ENCODE results near the gene PKP1. TPM values are rescaled to one million over a fixed set of nuclear protein-coding genes. Genes with fewer than 3 reads are reported as not detected.

The PKP1 gene
- total and polyA plus RNA-seq, 10 of the 15 experiments (the other 5 are each of a cell fraction or from before 2014, with no cell fraction given): 0.03 TPM; not detected in 9

DNA sequence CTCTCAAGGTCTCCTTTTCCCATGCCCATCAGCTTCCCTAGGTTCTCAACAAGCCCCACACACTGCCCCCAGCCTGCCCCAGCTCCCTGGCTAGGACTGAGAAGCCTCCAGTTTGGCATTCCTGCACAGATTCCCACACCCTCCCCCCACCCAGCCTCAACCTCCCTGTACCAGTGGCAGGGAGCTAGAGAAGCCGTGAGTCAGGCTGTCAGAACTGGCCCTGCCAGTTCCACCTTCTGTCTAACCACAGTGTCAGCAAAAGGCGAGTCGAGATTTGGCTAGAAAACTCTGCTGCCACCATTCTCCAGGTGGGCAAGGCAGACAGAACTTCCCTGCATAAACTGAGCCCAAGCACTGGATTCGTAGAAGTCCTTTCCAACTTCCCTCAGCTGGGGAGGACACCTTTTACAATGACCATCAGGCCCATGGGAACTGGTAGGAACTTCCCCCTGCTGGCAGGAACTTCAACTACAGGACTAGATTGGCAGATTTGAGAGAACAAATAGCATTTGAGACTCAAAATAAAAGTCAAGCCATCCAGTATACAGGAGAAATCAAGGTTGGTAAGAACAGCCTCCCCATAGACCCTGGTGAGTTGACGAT, 63.1 kb downstream of the PKP1 start (continued):
- TF ChIP-seq, protein P1, sequence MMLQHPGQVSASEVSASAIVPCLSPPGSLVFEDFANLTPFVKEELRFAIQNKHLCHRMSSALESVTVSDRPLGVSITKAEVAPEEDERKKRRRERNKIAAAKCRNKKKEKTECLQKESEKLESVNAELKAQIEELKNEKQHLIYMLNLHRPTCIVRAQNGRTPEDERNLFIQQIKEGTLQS (IDR thresholded peaks at IDR 0.05; ENCODE audit: borderline replicate concordance, extremely low read depth, low read depth, low read length): no peak
- TF ChIP-seq, protein P2, sequence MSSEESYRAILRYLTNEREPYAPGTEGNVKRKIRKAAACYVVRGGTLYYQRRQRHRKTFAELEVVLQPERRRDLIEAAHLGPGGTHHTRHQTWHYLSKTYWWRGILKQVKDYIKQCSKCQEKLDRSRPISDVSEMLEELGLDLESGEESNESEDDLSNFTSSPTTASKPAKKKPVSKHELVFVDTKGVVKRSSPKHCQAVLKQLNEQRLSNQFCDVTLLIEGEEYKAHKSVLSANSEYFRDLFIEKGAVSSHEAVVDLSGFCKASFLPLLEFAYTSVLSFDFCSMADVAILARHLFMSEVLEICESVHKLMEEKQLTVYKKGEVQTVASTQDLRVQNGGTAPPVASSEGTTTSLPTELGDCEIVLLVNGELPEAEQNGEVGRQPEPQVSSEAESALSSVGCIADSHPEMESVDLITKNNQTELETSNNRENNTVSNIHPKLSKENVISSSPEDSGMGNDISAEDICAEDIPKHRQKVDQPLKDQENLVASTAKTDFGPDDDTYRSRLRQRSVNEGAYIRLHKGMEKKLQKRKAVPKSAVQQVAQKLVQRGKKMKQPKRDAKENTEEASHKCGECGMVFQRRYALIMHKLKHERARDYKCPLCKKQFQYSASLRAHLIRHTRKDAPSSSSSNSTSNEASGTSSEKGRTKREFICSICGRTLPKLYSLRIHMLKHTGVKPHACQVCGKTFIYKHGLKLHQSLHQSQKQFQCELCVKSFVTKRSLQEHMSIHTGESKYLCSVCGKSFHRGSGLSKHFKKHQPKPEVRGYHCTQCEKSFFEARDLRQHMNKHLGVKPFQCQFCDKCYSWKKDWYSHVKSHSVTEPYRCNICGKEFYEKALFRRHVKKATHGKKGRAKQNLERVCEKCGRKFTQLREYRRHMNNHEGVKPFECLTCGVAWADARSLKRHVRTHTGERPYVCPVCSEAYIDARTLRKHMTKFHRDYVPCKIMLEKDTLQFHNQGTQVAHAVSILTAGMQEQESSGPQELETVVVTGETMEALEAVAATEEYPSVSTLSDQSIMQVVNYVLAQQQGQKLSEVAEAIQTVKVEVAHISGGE (CRISPR knock-in tag; IDR thresholded peaks at IDR 0.05): no peak

DNA sequence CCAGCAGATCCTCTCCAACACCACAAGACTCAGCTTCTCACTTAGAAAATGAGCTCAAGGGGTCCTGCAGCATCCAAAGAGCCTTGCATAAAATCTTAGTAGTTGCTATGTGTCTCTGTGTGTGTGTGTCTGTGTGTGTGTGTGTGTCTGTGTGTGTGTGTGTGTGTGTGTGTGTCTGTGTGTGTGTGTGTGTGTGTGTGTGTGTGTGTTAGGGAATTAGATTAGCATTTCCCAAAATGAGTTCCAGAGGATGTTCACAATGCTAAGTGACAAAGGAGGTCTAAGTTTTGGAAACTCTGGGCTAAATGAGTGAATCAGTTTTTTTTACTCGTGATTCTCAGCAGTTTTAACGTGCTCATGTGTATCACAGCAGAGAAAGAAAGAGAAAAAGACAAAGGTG, 63.7 kb downstream of the PKP1 start:
- intact Hi-C loops (cut with micrococcal nuclease; ENCODE audit: unreplicated experiment) (loop anchor here (2.0 to 5.0 kb wide), 2 partner anchors 60 to 95 kb away; no protein-coding TSS in a partner anchor), in situ Hi-C loops (cut with MboI) (no loop called here)
- H3K27me3 ChIP-seq (replicated peaks in 1 of 2; ENCODE audit: control insufficient read depth in 2 of 2, insufficient read depth in 2 of 2, low read length in 1 of 2): peaks cover 0 to 1% of the 10 kb centered on the region in 2 experiments; a peak in 1 of 4 replicates
- no peaks in the 10 kb centered on the region for H3K79me2 ChIP-seq (ENCODE audit: control insufficient read depth, insufficient read depth, low read length)
- no peaks in the 10 kb centered on the region; the same call in 2 of the 3 replicates for H3K9me3 ChIP-seq (replicated peaks; ENCODE audit: control insufficient read depth, insufficient read depth, low read length)
- H3K27ac ChIP-seq (ENCODE audit: control insufficient read depth, insufficient read depth): no peak overlapping the region
- ChIA-PET SMC1A (ENCODE audit: uncharacterized antibody, unreplicated experiment) (interaction anchor here (1.4 to 2.8 kb wide), 4 partner anchors 35 to 166 kb away, joined by 3 to 11 read pairs (median 4); no protein-coding TSS in a partner anchor), CTCF (interaction anchor here (1.1 to 4.8 kb wide), 9 partner anchors 13 to 165 kb away, joined by 3 to 46 read pairs (median 9); no protein-coding TSS in a partner anchor), POLR2A (interaction anchor here (0.9 kb wide), 1 partner anchor 9 kb away, joined by 3 read pairs; no protein-coding TSS in a partner anchor), RAD21 (ENCODE audit: unreplicated experiment) (interaction anchor here (0.7 to 4.4 kb wide), 7 partner anchors 14 to 375 kb away, joined by 4 to 19 read pairs (median 5); no protein-coding TSS in a partner anchor)
- 4% methylated on average over 2 of the region's 2 CpGs for WGBS (ENCODE audit: insufficient coverage, insufficient replicate concordance, low lambda C conversion rate, missing lambda C conversion rate)
- H2AFZ ChIP-seq (ENCODE audit: control insufficient read depth, low read depth, low read length): no peak overlapping the region
- BruUV-seq (replicated peaks): no TSS peak
- FAIRE-seq (no peak), DNase-seq (ENCODE audit: low read depth, low spot score) (no peak), ATAC-seq (no peak)
- no peaks in the 10 kb centered on the region for H4K20me1 ChIP-seq (ENCODE audit: control insufficient read depth, insufficient read depth)
- H3K4me1 ChIP-seq (ENCODE audit: control insufficient read depth, insufficient read depth, low read length): no peaks in the 10 kb centered on the region
- H3K4me2 ChIP-seq (ENCODE audit: control insufficient read depth, insufficient read depth): no peak overlapping the region
- H3K9ac ChIP-seq (ENCODE audit: control insufficient read depth, insufficient read depth, low read length): no peak overlapping the region
- no peak for TF ChIP-seq PAX8 (IDR thresholded peaks at IDR 0.05)
- TF ChIP-seq RBBP5 (conservative IDR thresholded peaks at IDR 0.05): no peak
- TF ChIP-seq FOXK2 (IDR thresholded peaks at IDR 0.05): no peak
- TF ChIP-seq, protein P3, sequence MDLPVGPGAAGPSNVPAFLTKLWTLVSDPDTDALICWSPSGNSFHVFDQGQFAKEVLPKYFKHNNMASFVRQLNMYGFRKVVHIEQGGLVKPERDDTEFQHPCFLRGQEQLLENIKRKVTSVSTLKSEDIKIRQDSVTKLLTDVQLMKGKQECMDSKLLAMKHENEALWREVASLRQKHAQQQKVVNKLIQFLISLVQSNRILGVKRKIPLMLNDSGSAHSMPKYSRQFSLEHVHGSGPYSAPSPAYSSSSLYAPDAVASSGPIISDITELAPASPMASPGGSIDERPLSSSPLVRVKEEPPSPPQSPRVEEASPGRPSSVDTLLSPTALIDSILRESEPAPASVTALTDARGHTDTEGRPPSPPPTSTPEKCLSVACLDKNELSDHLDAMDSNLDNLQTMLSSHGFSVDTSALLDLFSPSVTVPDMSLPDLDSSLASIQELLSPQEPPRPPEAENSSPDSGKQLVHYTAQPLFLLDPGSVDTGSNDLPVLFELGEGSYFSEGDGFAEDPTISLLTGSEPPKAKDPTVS (IDR thresholded peaks at IDR 0.05; ENCODE audit: low read depth, low read length): no peak
- TF ChIP-seq, protein P4, sequence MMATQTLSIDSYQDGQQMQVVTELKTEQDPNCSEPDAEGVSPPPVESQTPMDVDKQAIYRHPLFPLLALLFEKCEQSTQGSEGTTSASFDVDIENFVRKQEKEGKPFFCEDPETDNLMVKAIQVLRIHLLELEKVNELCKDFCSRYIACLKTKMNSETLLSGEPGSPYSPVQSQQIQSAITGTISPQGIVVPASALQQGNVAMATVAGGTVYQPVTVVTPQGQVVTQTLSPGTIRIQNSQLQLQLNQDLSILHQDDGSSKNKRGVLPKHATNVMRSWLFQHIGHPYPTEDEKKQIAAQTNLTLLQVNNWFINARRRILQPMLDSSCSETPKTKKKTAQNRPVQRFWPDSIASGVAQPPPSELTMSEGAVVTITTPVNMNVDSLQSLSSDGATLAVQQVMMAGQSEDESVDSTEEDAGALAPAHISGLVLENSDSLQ (IDR thresholded peaks at IDR 0.05): no peak
- no peak for TF ChIP-seq MEF2A (IDR thresholded peaks at IDR 0.05; ENCODE audit: insufficient read depth, low read depth, low read length)
- no peaks in the 10 kb centered on the region for H3K36me3 ChIP-seq (ENCODE audit: control insufficient read depth in 2 of 2, insufficient read depth in 2 of 2, low read length in 1 of 2)
- H3K4me3 ChIP-seq: no peak overlapping the region
